CD4-positive, alpha-beta T cell treated with Interleukin-21 for 1 hour (primary cell): ENCODE results near the gene SNX11.

ENCODE experiments used
- DNase-seq: peaks from one replicate; pipeline ENCODE4 v3.0.0-alpha.2; 2020

SNX11 gene

DNA sequence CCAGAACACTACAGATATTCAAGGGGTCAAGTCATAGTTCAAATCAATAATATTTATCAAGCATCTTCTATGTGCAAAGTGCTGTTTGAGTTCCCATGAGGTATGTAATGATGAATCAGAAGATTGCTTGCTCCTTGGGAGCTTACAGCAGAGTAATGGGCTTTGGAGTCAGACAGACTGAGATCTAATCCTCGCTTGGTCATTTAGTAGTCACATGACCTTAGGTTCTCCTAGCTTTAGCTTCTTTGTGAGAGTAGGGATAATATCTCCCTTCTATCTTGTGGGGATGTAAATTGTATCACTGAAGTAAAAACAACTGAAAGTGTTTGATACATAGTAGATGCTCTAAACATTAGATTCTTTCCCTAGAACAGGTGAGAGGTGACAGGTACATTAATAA is 30.1 kb downstream of the SNX11 start:
- no peak for DNase-seq

DNA sequence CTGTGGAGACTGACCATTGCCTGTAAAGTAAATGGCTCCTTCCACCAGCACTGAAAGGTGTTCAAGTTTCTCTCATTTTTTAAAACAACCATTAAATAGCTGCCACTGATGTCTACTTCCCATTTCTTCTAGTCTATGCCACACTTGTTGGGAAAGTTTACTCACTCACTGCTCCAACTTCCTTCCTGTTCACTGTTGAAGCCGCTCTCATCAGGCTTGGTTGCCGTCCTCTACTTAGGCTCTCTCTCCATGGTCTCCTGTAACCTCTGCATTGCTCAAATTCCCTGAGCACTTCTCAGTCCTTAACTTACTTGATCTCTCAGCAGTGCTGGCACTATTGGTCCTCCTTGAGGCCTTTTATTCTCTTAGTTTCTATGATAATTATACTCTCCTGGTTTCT is 32.4 kb downstream of the SNX11 start:
- DNase-seq: no peak

DNA sequence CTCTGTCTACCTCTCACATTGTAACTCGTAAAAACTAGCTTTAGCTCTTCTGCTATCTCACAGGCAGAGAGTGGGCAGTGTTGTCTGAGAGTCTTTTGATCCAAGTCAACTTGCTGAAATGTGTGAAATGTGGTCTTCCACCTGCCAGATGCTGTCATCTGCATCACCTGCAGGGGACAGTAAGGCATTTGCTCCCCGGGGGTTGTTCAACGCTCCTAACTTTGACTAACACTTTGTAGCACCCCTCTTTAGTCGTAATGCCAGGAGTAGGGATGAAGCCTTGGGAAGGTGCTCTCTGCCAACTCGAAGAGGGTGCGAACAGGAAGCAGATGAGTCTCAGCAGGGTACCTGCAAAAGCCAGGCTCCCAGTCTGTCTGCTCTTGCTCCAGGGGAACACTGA is 36.1 kb downstream of the SNX11 start:
- no peak for DNase-seq

DNA sequence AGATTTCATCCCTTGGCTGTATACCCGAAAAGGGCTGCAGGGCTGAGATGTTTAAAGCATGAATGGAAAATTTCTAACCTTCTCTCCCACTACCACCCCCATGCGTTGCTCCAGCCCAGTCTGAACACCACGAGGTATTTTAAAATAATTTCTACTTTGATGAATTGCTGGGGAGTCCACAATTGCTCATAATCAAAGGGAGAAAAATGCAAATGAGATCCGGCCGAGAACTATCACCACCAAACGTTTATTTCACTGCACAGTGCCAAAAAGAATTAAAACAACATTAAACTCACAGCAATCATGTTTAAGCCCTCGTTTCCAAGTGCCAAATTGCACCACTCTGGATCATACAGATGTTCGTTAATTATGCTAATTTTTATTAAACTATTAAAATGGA is 36.7 kb downstream of the SNX11 start:
- no peak for DNase-seq

DNA sequence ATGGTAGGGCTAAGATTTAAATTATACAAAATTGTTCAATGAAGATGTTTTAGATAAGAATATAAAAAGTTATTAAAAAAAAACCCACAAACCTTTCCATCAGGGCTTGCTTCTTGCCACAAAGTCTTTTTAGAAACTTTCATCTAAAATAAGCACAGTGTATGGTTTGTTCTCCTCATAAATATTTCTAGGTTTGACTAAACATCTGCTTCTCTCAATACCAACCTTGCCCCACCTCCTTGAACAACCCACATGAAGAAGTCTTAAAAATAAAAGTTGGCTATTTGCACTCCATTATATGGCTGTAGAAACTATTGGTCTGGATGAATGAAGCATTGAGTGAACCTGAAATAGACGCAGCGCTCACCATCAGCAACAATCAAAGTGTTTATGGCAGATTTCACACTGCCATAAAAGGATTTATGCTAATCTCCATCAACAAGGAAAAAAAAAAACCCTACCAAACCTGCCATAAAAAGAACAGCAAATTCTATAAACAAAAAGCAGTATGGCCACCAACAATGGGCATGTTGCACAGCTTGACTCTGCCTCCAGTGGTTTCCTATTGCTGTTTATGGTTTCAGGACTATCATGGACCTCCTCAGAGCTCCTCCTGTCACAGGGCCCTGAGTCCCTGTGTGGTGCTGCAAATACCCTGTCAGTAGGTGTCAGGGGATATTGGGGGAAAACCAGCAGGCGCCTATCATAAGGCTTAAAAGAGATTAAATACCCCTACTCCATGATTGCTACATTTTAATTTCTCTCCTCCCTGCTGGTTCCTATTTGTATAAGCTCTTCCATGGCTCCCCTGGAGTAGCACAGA is 37.6 kb downstream of the SNX11 start:
- no peak for DNase-seq

DNA sequence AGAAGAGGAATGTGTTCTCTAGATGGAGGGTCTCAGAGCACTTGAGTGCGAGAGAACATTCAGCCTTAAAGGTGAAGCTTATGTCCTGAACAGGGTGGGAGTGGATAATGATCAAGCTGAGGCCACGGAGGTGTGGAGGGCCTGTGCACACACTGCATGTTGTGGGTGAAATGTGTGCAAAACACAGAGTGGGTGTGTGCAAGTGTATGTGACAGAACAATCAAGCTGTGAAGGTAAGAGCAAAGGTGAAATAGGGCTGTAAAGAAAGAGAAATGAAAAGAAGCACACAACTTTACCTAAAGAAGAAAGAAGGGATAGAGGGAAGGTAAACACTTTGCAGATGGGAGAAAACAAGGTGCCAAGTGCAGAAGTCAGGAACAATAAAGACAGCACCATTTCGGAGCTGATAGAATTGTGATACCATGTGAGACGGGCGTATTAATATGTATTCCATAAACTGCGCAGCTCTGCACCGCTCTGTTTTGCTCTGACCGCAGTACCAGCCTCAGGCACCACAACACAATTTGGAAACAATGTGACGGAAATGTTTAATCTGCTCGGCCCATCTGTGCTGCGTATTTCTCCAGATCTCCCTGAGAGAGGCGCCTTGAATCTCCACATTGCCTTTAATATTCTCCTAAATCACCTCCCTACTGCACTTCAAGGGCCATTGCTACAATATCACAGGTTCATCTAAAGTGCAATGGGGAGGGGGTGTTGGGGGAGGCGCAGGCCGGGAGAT is 40.6 kb downstream of the SNX11 start:
- no peak for DNase-seq

DNA sequence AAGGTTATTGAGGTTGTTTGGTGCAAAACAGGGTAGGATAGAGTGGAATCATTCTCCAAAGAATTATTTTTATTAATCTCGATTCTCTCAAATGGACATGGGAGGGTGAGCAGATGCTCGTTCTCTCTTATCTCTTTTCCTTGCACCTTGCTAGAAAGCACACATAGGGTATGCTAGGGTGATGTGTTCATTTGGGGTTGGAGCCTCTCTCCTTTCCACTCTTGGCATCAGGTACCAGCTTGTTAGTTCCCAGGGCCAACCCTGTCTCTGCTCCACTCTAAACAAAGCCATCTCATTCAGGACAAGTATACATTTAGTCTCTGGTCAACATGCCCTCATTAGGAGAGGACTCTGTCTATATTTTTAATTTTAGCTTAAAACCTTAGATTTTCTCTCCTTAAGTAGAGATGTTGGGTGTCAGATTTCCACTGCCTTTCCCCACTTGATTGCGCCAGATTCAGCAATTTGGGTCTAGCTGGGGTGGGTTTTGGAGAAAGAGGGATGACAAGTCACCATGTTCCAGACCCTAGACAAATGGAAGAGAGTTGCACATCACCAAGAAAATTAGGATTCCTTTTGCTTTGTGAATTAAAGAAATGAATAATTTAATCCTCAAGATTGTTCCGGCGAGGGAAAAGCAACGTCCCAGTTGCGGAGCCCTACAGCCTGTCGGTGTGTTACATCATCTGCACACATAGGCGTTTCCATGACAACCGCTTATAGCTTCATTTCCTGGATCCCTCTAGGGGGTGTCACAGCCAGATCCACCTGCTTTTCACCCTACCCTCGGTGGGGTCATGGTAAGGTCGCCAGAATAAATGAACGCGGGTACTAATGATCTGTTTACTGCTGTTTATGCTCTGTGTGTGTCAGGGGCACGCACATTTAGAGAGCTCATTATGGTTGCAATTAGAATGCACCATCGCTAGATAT is 41.6 kb downstream of the SNX11 start:
- DNase-seq: no peak

DNA sequence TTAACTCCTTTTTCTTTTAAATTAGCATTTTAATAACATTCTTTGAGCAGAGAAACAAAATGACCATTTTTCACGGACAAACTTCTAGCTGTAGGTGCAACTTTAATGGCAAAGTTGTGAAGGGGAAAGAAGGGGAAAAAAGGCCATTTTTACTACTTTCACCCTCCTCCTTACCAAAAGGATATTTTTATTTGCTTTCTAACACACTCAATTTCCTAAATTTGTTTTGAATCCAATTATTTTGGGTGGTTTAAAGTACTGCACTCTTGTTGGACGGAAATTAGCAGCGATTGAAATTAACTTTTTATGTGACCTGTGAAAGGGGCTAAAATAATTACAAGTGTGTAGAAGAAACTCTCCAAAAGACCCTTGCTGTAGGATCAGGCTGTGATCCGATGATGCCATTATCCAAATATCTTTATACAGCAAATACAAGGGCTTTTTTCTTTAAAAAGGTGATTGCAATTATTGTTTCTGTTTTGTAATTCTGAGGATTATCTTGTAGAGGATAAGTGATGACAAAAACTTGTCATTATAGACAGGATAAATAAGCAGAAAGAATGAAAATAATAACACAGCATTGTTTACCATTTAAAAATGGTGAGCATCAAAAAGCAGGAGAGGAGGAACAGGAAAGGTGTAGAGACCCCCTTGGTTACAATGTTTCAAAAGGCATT is 42.4 kb downstream of the SNX11 start:
- DNase-seq: no peak

DNA sequence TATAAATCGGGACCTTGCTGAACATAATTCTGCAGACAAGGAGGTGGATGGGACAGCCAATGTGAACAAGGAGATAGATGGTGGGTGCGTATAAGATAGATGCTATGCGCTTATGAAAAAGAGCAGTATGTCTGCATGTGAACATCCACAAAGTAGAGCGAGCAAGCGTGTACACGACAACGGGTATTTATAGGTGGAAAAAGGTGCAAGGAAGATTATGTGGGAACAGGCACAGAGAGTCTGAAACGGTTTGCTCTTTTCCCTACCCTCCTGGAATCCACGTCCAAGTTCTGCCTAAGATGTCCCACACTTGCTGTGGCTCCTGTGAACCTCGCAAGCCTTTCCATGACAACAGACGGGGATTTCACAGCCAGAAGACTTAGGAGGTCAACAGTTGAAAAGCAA is 43.0 kb downstream of the SNX11 start:
- no peak for DNase-seq

DNA sequence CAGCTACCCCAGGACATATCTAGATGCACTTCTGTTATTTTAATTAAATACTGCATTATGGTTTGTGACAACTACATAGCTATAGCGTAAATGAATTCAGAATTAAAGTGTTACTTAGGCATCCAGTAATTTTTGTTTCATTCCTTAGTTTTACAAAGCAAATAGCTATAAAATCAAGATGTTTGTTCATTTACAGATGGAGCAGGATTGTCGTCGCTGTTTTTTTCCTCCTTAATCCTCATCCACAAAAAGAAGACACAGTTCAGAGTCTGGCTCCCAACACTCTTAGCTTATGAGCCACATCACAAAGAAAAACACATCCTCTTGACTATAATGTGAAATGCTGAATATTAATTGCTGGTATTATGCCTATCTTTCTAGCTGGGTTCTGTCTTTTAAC is 43.7 kb downstream of the SNX11 start:
- no peak for DNase-seq

DNA sequence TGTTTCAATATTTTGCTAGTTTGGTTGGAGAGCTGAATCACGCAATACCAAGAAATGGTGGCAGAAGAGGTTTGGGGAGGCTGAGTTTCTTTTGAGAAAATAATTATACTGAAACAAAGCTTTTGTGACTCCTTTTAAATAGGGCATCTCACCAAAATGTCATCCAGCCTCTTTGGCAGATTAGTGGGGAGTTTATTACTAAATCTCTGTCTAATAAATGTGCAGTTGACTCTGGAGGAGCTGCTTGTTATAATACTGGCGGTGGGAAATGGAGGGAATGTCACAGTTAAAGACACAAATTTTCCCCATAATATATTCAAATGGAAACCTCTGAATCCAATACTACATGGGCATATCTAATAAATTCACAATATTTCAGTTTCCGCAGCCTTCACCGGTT is 44.7 kb downstream of the SNX11 start:
- no peak for DNase-seq

DNA sequence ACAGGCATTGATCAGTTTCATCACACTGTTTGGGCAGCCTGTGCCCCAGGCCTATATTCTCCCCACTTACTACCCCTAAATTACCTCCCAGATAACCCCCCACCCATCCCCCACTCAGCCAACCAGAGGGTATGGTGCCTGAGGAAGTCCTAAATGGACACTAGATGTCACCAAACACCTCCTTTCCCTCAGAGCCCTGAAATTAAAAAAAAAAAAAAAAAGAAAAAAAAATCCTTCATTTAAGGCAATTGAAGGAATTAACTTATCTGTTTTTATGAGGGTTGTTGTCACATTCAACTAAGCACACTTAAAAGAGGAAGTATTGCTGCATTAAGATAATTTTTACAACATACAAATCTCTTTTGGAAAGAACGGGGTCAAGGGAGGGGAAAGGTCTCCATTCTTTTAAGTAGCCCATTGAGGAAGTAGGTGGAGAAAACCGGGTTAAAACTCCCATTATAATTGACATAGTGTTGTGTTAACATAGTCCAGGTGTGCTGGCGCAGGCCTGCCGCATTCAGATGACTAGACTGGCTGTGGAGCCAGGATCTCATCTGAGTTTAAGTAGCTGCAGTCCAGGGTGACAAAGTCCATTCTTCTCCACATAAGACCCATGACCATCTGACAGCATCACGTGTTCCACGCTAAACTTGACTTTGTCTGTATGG is 46.3 kb downstream of the SNX11 start:
- DNase-seq: no peak

DNA sequence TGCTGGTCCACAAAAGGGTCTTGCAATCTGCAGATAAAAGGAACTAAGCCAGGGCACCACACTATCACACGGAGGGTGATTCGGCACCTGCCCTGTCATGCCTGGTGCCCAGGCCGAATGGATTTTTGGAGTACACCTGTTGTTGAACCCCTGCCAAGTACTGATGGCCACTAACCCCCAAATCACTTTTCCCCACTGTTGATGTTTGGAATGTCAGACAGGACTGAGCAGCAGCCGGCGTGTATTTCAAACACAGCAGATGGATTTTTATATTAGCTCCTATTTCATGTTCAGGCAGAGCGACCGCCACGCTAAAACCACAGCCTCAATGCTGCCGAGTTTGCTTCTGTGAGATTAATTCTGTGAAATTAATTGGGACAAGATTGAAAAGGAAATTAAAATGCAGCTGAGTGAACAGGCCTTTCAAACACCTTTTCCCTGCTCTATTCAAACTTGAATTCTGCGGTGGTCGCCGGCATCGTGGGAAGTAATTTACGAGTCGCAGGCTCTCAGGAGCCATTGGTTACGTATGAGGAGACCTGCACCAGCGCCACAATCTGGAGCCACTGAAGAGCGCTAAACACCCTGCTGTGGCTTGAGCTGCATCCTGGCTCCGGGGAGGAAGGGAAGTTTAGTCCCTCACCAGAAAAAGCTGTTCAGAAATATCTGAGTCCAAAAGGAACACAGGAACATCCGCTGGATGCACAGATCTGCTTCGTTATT is 48.5 kb downstream of the SNX11 start:
- DNase-seq: no peak

DNA sequence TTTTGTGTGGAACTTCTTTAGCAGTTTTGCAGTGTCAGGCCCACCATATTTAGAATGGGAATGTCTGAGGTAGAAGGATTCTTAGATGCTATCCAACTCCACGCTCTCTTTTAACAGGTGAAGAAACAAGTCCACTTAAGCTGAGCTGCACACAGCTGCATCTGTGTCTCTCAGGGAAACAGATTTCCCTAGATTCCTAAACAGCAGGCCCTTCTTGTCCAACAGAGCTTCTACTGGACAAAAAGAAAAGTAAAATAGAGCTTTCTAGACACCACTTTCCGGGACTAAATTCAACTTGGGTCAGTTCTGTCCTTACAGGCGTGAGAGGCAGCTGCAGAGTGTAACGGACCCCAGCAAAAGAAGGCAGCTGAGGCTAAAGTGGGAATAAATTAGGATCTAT is 51.7 kb downstream of the SNX11 start:
- no peak for DNase-seq

DNA sequence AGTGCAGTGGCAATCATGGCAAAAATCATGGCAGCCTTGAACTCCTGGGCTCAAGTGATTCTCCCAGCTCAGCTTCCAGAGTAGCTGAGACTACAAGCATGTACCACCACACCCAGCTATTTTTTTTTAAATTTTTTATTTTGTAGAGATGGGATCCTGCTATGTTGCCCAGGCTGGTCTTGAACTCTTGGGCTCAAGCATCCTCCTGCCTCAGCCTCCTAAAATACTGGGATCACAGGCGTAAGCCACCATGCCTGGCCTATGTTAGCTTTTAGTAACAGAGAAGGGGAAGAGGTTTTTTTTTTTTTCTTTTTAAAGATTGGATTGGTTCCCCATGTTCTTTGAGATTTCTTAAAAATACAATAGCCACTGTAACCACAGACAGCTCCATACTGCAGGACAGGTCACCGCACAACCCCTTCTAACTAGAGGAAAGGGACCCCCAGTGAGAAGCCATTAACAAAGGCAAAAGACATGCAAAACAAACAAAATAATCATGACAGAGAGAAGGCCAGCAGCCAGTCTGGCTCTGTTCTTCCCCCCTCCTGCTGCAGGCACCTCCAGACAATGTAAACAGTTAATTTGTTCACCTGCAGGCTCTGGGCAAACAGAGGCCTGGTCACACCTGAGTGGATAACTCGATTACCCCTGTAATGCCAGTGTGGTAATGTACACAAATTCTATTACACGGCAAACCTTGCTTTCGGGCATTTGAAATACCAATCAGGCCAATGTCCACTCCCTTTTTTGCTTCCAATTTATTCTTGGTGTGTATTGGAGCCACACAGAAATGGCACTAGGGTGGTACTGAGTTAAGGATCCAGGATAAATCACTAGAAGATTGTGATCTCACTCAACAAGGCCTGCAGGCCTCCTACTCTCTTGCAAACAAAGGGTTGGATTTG is 52.9 kb downstream of the SNX11 start:
- DNase-seq: no peak

DNA sequence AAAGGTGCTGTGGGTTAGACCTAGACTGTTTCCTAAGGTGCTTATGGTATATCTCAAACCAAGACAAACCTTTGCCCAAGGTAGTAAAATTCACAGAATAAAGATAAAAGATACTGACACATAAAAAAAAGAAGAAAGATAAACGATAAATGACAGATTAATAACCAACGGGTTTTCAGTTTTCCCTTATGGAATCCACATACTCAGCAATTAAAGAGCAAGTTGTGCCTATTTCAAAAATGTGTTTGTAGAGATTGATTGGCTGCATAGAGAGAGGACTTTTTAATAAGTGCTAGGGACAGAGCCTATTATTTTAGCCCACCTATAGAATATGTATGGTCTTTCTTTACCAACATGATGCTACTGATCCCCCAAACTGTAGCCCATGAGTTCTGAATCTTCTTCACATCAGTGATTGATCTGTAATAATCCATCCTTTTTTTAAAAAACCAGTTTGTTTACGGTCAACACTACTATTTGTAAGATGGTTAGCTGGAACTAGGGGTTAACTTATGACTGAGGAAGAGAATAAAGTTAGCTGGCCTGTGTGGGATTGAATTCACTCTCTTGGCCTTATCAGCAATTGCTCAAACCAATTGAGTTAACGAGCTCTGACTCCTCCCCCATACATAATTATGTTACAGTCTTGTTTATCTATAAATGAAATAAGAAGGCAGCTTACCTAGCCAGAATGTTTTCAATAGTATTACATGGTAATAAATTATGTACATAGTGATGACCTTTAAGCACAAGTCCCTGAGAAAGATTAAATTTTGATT is 53.8 kb downstream of the SNX11 start:
- no peak for DNase-seq

DNA sequence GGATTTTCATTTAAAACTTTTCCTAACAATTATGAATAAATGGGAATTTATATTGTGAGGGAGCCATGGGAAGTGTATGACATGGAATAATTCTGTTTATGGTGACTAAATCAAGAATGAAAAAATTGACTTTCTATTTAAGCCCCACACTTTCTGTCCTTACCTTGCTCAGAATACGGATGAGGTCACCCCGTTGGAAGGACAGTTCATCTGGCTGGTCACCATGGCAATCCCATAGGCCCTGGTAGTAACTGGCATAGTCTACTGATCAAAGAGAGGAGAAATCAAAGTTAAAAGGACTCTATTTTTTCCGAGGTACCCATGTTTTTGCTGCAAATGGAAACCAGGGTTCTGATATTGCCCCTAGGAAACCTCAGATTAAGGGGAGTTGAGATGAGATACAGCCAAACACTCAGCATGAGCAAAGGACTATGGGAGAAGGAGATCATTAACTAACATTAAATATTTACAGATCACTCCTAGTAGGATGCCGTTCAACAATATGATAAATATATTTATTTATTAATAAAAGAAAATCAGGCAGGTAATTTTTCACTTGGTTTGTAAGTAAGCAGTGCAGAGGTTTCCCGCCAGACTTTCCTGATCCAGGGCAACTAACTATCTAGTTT is 54.9 kb downstream of the SNX11 start:
- DNase-seq: no peak

DNA sequence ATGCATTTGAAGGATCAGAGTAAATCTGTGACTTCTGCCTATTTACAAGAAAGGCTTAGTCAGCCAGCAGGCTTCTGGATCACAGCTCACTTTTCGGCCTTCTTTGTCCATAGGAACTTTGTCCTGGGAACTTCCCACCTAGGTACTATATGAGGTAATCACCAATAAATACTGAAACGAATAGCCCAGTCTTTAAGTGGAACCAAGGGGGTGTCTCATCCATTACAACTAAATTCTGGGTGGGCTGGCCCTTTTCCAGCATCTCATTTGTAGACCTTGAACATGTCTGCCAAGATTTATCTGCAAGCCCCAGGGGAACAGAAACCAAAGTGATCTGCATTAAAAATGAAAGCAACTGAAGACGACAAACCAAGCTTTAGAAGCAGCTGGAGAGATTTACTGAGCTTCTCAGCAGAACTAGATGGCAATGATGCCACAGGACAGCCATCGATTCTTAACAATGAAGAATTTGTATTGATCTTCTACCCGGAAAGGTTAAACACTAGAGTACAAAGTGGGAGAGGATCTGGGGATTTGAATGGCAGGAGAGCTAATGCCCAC is 55.5 kb downstream of the SNX11 start:
- no peak for DNase-seq

DNA sequence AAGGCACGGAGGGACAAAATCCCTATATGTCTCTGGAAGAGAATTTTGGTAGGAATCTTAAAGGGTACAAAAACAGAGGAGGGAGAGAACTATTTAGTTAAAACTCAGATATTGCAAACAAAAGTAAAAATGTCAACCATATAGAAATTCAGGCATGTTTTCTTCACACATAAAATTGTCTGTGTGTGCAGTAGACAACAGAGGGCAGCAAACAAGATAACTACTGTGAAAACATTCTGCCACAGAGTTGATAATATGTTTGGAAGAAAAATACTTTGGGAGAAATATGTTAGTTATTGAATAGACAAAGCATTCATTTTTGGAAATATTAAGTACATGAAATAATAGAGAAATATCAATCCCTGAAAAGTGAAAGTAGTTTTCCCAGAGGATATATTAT is 56.2 kb downstream of the SNX11 start:
- DNase-seq: no peak
